HG02571 (cell line): ENCODE measurements around the gene GPNMB.

ENCODE experiments used
- ATAC-seq: cut with Tn5 transposase; IDR thresholded peaks from one replicate; pipeline ENCODE4 v1.9.1; 2021; ENCODE audit warnings: mild to moderate bottlenecking, moderate library complexity; ENCODE audit not compliant: unreplicated experiment

GPNMB gene

GRCh38 chr7:23268167-23268566 is 21.6 kb downstream of the GPNMB start:
- ATAC-seq = no peak

- no peak for ATAC-seq
These were observed 22.2 kb downstream of the GPNMB start for GRCh38 chr7:23268746-23269145.

- no peak for ATAC-seq
These were observed 25.7 kb downstream of the GPNMB start for GRCh38 chr7:23272275-23272674.

GRCh38 chr7:23273141-23273599 is 26.6 kb downstream of the GPNMB start:
- peak; percentile 99 for ATAC-seq

GRCh38 chr7:23275912-23276311 is 29.3 kb downstream of the GPNMB start:
- no peak for ATAC-seq

- no peak for ATAC-seq
These were observed 29.8 kb downstream of the GPNMB start for GRCh38 chr7:23276376-23276775.

GRCh38 chr7:23276947-23277346 is 30.4 kb downstream of the GPNMB start:
- ATAC-seq = no peak

- no peak for ATAC-seq
These were observed 30.9 kb downstream of the GPNMB start for GRCh38 chr7:23277359-23277989.

GRCh38 chr7:23279819-23280525 is 33.4 kb downstream of the GPNMB start:
- ATAC-seq = no peak

- ATAC-seq = no peak
These were observed 36.5 kb downstream of the GPNMB start for GRCh38 chr7:23283086-23283485.

GRCh38 chr7:23284871-23285270 is 38.3 kb downstream of the GPNMB start:
- ATAC-seq = no peak

GRCh38 chr7:23285657-23286646 is 39.4 kb downstream of the GPNMB start:
- ATAC-seq = no peak

- no peak for ATAC-seq
These were observed 41.0 kb downstream of the GPNMB start for GRCh38 chr7:23287612-23288011.

- no peak for ATAC-seq
These were observed 44.4 kb downstream of the GPNMB start for GRCh38 chr7:23290993-23291392.

- no peak for ATAC-seq
These were observed 45.5 kb downstream of the GPNMB start for GRCh38 chr7:23291957-23292560.

- no peak for ATAC-seq
These were observed 46.0 kb downstream of the GPNMB start for GRCh38 chr7:23292623-23293022.

- no peak for ATAC-seq
These were observed 47.0 kb downstream of the GPNMB start for GRCh38 chr7:23293500-23294073.

GRCh38 chr7:23294549-23295400 is 48.2 kb downstream of the GPNMB start:
- no peak for ATAC-seq

GRCh38 chr7:23295401-23295697 is 48.8 kb downstream of the GPNMB start:
- ATAC-seq = no peak
